Fibroblast of skin of scalp (primary cell): Measurements from ENCODE around the gene DDX39A.

Experiments used
- DNase-seq: peaks from one replicate; pipeline ENCODE4 v3.0.0-alpha.2; 2013

The DDX39A gene

DNA sequence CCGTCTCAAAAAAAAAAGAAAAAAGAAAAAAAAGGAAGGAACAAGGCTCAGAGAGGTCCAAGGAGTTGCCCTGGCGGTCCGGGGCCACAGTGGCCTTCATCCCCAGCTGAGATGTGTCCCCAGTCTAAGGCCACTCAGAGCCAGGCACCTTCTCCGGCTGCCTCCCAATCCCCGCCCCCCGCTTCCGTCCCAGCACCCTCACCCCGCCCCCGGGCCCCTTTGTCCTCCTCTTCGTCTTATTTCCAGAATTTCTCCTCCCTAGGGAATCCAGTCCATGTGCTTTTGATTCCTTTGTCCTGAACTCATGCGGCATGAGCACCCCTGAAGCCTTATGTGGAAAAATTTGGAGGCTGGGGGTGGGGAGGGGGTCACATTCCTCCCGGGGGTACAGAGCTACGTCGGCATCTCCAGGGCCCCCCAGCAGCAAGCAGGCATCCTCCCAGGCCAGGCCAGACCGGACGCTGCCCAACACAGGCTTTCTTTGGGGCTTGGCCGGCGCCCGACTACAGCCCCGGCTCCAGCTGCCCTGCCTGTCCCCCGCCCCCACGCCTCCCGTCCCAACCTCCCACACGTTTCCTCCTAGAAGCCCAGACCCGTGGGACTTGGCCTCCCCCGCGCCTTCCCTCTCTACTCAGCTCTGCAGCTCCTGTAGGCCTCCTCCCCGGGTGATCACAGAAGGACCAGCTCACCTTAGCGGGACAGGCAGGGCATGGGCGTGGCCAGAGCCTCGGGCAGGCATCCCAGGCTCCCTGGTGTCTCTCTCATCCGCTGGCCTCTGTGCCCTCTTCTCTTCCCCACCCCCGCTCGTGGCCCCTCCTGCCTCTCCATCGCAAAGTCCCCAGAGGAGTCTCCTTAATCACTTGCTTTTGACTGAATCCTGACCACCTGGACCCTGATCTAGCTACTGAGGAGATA is 55.7 kb downstream of the DDX39A start:
- DNase-seq: peak; percentile 92

DNA sequence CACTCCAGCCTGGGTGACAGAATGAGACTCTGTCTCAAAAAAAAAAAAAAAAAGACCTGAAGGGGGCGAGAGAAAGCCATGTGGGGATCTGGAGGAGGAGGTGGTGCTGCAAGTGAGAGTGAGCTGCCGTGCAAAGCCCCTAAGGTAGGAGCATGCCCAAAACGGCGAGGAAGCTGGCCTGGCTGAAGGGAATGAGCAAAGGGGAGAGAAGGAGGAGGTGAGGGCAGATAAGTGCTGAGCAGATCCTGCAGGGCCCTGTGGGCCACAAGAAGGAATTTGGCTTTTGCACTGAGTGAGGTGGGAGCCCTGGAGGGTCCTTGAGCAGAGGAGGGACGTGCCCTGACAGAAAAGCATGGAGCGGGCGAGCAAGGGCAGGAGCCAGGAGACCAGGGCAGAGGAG is 57.3 kb downstream of the DDX39A start:
- DNase-seq: peak; percentile 61
